ENCODE measurements around the gene SLC6A20. TPM values are rescaled to one million over a fixed set of nuclear protein-coding genes. Genes with fewer than 3 reads are reported as not detected.

Gene SLC6A20
- total RNA-seq, 1 donor from 2014 or later = not detected

GRCh38 chr3:45806072-45806471 is 9.7 kb upstream of the SLC6A20 start:
- ATAC-seq = no peak
- no peak for DNase-seq (ENCODE audit: missing footprints)
- intact Hi-C loops (cut with DNase I) = no loop called here

- intact Hi-C loops (cut with DNase I) = no loop called here
- DNase-seq (ENCODE audit: missing footprints) (no peak), ATAC-seq (no peak)
Measured at GRCh38 chr3:45803252-45803935, 7.1 kb upstream of the SLC6A20 start.

- DNase-seq (ENCODE audit: missing footprints) = no peak
- intact Hi-C loops (cut with DNase I) = no loop called here
- ATAC-seq = no peak
Measured at GRCh38 chr3:45802146-45802545, 5.8 kb upstream of the SLC6A20 start.

GRCh38 chr3:45800611-45801010 is 4.3 kb upstream of the SLC6A20 start:
- intact Hi-C loops (cut with DNase I) = no loop called here
- ATAC-seq (no peak), DNase-seq (ENCODE audit: missing footprints) (no peak)

- intact Hi-C loops (cut with DNase I) = no loop called here
- DNase-seq (ENCODE audit: missing footprints) (no peak), ATAC-seq (no peak)
Measured at GRCh38 chr3:45799586-45799985, 3.2 kb upstream of the SLC6A20 start.

GRCh38 chr3:45798034-45798433 is 1.7 kb upstream of the SLC6A20 start:
- no peak for ATAC-seq
- intact Hi-C loops (cut with DNase I) = no loop called here
- DNase-seq (ENCODE audit: missing footprints) = no peak

- ATAC-seq (no peak), DNase-seq (ENCODE audit: missing footprints) (no peak)
- intact Hi-C loops (cut with DNase I) = no loop called here
Measured at GRCh38 chr3:45796902-45797637, 734 bp upstream of the SLC6A20 start.

GRCh38 chr3:45795509-45795881 is 841 bp downstream of the SLC6A20 start:
- intact Hi-C loops (cut with DNase I) = no loop called here
- ATAC-seq (no peak), DNase-seq (ENCODE audit: missing footprints) (no peak)

GRCh38 chr3:45794660-45795059 is 1.7 kb downstream of the SLC6A20 start:
- intact Hi-C loops (cut with DNase I) = no loop called here
- no peak for DNase-seq (ENCODE audit: missing footprints)
- ATAC-seq = no peak

- no peak for ATAC-seq
- intact Hi-C loops (cut with DNase I) = no loop called here
- DNase-seq (ENCODE audit: missing footprints) = no peak
Measured at GRCh38 chr3:45794177-45794560, 2.2 kb downstream of the SLC6A20 start.

GRCh38 chr3:45793482-45794176 is 2.7 kb downstream of the SLC6A20 start:
- DNase-seq (ENCODE audit: missing footprints) (no peak), ATAC-seq (no peak)
- intact Hi-C loops (cut with DNase I) = no loop called here

GRCh38 chr3:45792516-45793172 is 3.7 kb downstream of the SLC6A20 start:
- DNase-seq (ENCODE audit: missing footprints) = no peak
- no peak for ATAC-seq
- intact Hi-C loops (cut with DNase I) = no loop called here

- intact Hi-C loops (cut with DNase I) = no loop called here
- DNase-seq (ENCODE audit: missing footprints) = no peak
- ATAC-seq = no peak
Measured at GRCh38 chr3:45792036-45792435, 4.3 kb downstream of the SLC6A20 start.

- intact Hi-C loops (cut with DNase I) = no loop called here
- ATAC-seq = no peak
- no peak for DNase-seq (ENCODE audit: missing footprints)
Measured at GRCh38 chr3:45790596-45790995, 5.7 kb downstream of the SLC6A20 start.

GRCh38 chr3:45789235-45789812 is 7.0 kb downstream of the SLC6A20 start:
- no peak for DNase-seq (ENCODE audit: missing footprints)
- no peak for ATAC-seq
- intact Hi-C loops (cut with DNase I) = no loop called here

GRCh38 chr3:45787551-45787950 is 8.8 kb downstream of the SLC6A20 start:
- ATAC-seq (no peak), DNase-seq (ENCODE audit: missing footprints) (no peak)
- intact Hi-C loops (cut with DNase I) = no loop called here

GRCh38 chr3:45786801-45787495 is 9.4 kb downstream of the SLC6A20 start:
- ATAC-seq = no peak

GRCh38 chr3:45785605-45786150 is 10.7 kb downstream of the SLC6A20 start:
- no peak for ATAC-seq
- intact Hi-C loops (cut with DNase I) = no loop called here
- no peak for DNase-seq (ENCODE audit: missing footprints)

More at GRCh38 chr3:45786801-45787495, 9.4 kb downstream of the SLC6A20 start:
- intact Hi-C loops (cut with DNase I) = no loop called here
- DNase-seq (ENCODE audit: missing footprints) = no peak
